ENCODE data around the gene INSR.

GRCh38 chr19:7303470-7303869 lies 9.3 kb upstream of the INSR start:
- TF ChIP-seq, protein P1, sequence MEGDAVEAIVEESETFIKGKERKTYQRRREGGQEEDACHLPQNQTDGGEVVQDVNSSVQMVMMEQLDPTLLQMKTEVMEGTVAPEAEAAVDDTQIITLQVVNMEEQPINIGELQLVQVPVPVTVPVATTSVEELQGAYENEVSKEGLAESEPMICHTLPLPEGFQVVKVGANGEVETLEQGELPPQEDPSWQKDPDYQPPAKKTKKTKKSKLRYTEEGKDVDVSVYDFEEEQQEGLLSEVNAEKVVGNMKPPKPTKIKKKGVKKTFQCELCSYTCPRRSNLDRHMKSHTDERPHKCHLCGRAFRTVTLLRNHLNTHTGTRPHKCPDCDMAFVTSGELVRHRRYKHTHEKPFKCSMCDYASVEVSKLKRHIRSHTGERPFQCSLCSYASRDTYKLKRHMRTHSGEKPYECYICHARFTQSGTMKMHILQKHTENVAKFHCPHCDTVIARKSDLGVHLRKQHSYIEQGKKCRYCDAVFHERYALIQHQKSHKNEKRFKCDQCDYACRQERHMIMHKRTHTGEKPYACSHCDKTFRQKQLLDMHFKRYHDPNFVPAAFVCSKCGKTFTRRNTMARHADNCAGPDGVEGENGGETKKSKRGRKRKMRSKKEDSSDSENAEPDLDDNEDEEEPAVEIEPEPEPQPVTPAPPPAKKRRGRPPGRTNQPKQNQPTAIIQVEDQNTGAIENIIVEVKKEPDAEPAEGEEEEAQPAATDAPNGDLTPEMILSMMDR (IDR thresholded peaks at IDR 0.05; ENCODE audit: borderline replicate concordance, extremely low read depth, low read length, poor library complexity, severe bottlenecking) = no peak
- TF ChIP-seq EZH2 (IDR thresholded peaks at IDR 0.05; ENCODE audit: borderline replicate concordance, low read depth, low read length, severe bottlenecking) = no peak

Measured in DND-41 (cell line).